ENCODE measurements around the gene SNU13.

DNA sequence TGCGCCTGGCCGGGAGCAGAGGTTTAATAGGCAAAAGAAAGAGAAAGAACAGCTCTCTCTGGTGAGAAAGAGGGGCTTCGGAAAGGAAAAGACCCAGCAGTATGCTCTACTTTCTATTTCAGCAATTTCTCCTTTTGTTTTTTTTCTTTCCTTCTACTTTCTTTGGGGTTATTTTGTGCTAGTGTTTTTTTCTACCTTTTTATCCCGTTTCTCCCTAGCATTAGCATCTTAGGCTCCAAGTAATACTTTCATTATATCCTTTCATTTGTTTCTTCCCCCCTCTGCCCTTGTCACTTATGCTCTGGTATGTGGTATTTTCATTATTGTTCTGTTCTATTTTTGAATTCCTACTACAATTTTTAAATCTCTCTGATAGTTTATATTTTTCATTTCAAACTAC is 4.5 kb downstream of the SNU13 start:
- TF ChIP-seq, protein P1, sequence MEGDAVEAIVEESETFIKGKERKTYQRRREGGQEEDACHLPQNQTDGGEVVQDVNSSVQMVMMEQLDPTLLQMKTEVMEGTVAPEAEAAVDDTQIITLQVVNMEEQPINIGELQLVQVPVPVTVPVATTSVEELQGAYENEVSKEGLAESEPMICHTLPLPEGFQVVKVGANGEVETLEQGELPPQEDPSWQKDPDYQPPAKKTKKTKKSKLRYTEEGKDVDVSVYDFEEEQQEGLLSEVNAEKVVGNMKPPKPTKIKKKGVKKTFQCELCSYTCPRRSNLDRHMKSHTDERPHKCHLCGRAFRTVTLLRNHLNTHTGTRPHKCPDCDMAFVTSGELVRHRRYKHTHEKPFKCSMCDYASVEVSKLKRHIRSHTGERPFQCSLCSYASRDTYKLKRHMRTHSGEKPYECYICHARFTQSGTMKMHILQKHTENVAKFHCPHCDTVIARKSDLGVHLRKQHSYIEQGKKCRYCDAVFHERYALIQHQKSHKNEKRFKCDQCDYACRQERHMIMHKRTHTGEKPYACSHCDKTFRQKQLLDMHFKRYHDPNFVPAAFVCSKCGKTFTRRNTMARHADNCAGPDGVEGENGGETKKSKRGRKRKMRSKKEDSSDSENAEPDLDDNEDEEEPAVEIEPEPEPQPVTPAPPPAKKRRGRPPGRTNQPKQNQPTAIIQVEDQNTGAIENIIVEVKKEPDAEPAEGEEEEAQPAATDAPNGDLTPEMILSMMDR (IDR thresholded peaks at IDR 0.05 in 4 of 5, conservative IDR thresholded peaks at IDR 0.05 in 1 of 5) = no peak
- TF ChIP-seq POLR2A (IDR thresholded peaks at IDR 0.05) = no peak

Measured in gastrocnemius medialis (tissue), 4 donors.